ENCODE measurements around the gene RNF175. TPM values are rescaled to one million over a fixed set of nuclear protein-coding genes. Genes with fewer than 3 reads are reported as not detected.

RNF175 gene
- total RNA-seq, 1 donor from 2014 or later, result 1.9 TPM

Other genes with a start within 250 kb of the RNF175 start
- gene TLR2, start 75.7 kb downstream of the RNF175 start, total RNA-seq, result 4.8 and 5.1 TPM in 2 replicates
- gene SFRP2, start 29.1 kb upstream of the RNF175 start, total RNA-seq, result 1.3 and 3.2 TPM in 2 replicates

All from progenitor cell of endocrine pancreas (in vitro differentiated cells).